HCT116 (cell line): ENCODE measurements around the gene KCNQ1OT1. TPM values are rescaled to one million over a fixed set of nuclear protein-coding genes. Genes with fewer than 3 reads are reported as not detected.

Experiments used
- ATAC-seq: fragments of 200-7000 bp; cut with Tn5 transposase; 2 replicates; pipeline ENCODE4 v1.9.1; 2020; ENCODE audit warnings: mild to moderate bottlenecking, moderate library complexity
- BruUV-seq: library from RNA; stranded (reverse); fragments of 400-500 nt; replicated peaks from 2 replicates; lab custom pipeline; 2021; lab: Mats Ljungman, UMichigan
- CTCF ChIA-PET: fragments of 300-600 bp; sonication (Branson Sonifier 250); formaldehyde crosslinking; loops from one replicate; lab custom pipeline; 2021; ENCODE audit warnings: antibody characterized with exemption; lab: Charles Lee
- POLR2A ChIA-PET: fragments of 300-600, 350-600 bp; sonication (Branson Sonifier 250); formaldehyde crosslinking; loops from one replicate; lab custom pipeline; 2021; ENCODE audit warnings: antibody characterized with exemption; lab: Charles Lee
- RAD21 ChIA-PET, 2 experiments: fragments of 300-600 bp; sonication (Branson Sonifier 250); formaldehyde crosslinking; loops; one replicate each; lab custom pipeline; 2023; ENCODE audit warnings: low total read pairs in 2 of 2; ENCODE audit not compliant: uncharacterized antibody in 2 of 2, unreplicated experiment in 2 of 2, low non-redundant PET in 1 of 2; lab: Charles Lee
- DNase-seq: peaks from one replicate; pipeline ENCODE4 v3.0.0-alpha.2; 2010; ENCODE audit warnings: low read depth, low spot score
- H2AFZ ChIP-seq: fragments of 200-600 bp; shearing (Covaris generic), sonication (generic); 2 replicates; pipeline ENCODE4 v1.6.1; 2017; ENCODE audit warnings: low read depth, mixed run types, mixed read lengths, antibody characterized with exemption, low read length; ENCODE audit not compliant: poor library complexity, severe bottlenecking
- H3K27ac ChIP-seq: 2 replicates; pipeline ENCODE4 v1.5.1; 2012; ENCODE audit warnings: low read depth, low read length
- H3K27me3 ChIP-seq: fragments of 200-600 bp; sonication (generic); 2 replicates; pipeline ENCODE4 v1.6.1; 2016; ENCODE audit warnings: mixed run types, low read length, mixed read lengths; ENCODE audit not compliant: insufficient read depth
- H3K36me3 ChIP-seq, 2 experiments: fragments of 200-500 bp in 1 of 2; fragments of 200-600 bp in 1 of 2; sonication (Bioruptor generic) in 1 of 2; sonication (generic) in 1 of 2; 2 replicates each; pipeline versions ENCODE4 v1.5.1 to v1.6.1; 2014 to 2016; ENCODE audit warnings: low read length in 2 of 2, inconsistent platforms in 1 of 2, mixed read lengths in 1 of 2, mixed run types in 1 of 2; ENCODE audit not compliant: insufficient read depth in 2 of 2, control insufficient read depth in 1 of 2
- H3K4me1 ChIP-seq, 2 experiments: fragments of 200-600 bp in 1 of 2; sonication (generic) in 1 of 2; 2 replicates each; pipeline versions ENCODE4 v1.5.1 to v1.6.1; 2012 to 2017; ENCODE audit warnings: low read length in 2 of 2, inconsistent platforms in 1 of 2, mild to moderate bottlenecking in 1 of 2, mixed read lengths in 1 of 2, mixed run types in 1 of 2, moderate library complexity in 1 of 2; ENCODE audit not compliant: insufficient read depth in 2 of 2, control insufficient read depth in 1 of 2
- H3K4me2 ChIP-seq: fragments of 200-600 bp; sonication (generic); 2 replicates; pipeline ENCODE4 v1.6.1; 2017; ENCODE audit warnings: mixed run types, low read length, mixed read lengths
- H3K4me3 ChIP-seq, 2 experiments: fragments of 200-600 bp in 1 of 2; sonication (generic) in 1 of 2; replicated peaks in 1 of 2; 2 replicates each; pipeline ENCODE4 v1.5.1; 2011 to 2016; ENCODE audit warnings: low read length in 2 of 2, control low read depth in 1 of 2, low read depth in 1 of 2, mild to moderate bottlenecking in 1 of 2, mixed read lengths in 1 of 2, mixed run types in 1 of 2
- H3K79me2 ChIP-seq: fragments of 200-600 bp; sonication (generic); 2 replicates; pipeline ENCODE4 v1.6.1; 2017; ENCODE audit warnings: mild to moderate bottlenecking, mixed run types, low read length, moderate library complexity, mixed read lengths; ENCODE audit not compliant: insufficient read depth
- H3K9ac ChIP-seq: fragments of 200-600 bp; sonication (generic); 2 replicates; pipeline ENCODE4 v1.6.1; 2016; ENCODE audit warnings: low read length, mixed read lengths
- H3K9me2 ChIP-seq: fragments of 200-600 bp; sonication (generic), shearing (Covaris generic); 2 replicates; pipeline ENCODE4 v1.6.1; 2017; ENCODE audit warnings: mixed run types, mild to moderate bottlenecking, moderate library complexity; ENCODE audit not compliant: insufficient read depth
- H3K9me3 ChIP-seq, 2 experiments: fragments of 200-500 bp in 1 of 2; fragments of 200-600 bp in 1 of 2; sonication (Bioruptor generic) in 1 of 2; sonication (generic) in 1 of 2; 2 replicates each; pipeline ENCODE4 v1.6.1; 2014 to 2017; ENCODE audit warnings: low read length in 2 of 2, mixed read lengths in 2 of 2, inconsistent platforms in 1 of 2, low read depth in 1 of 2, mild to moderate bottlenecking in 1 of 2, mixed run types in 1 of 2, moderate library complexity in 1 of 2; ENCODE audit not compliant: control insufficient read depth in 1 of 2, insufficient read depth in 1 of 2
- H4K20me1 ChIP-seq: fragments of 200-600 bp; sonication (generic), shearing (Covaris generic); 2 replicates; pipeline ENCODE4 v1.6.1; 2017; ENCODE audit warnings: mixed run types, mild to moderate bottlenecking, moderate library complexity; ENCODE audit not compliant: insufficient read depth
- ELF1 ChIP-seq: IDR thresholded peaks from 2 replicates; pipeline ENCODE4 v1.6.1; 2012; ENCODE audit warnings: low read depth, borderline replicate concordance
- POLR2AphosphoS5 ChIP-seq: IDR thresholded peaks from 2 replicates; pipeline ENCODE4 v1.6.1; 2011; ENCODE audit warnings: mild to moderate bottlenecking, low read depth, low read length, moderate library complexity
- REST ChIP-seq: IDR thresholded peaks from 2 replicates; pipeline ENCODE4 v1.6.1; 2012; ENCODE audit warnings: low read depth
- TCF7L2 ChIP-seq: IDR thresholded peaks from 2 replicates; pipeline ENCODE4 v1.7.0; 2011; ENCODE audit warnings: borderline replicate concordance, inconsistent platforms; ENCODE audit not compliant: insufficient read depth, insufficient read length; ENCODE audit errors: extremely low read depth
- YY1 ChIP-seq: IDR thresholded peaks from 2 replicates; pipeline ENCODE4 v1.6.1; 2011; ENCODE audit warnings: low read length, low read depth, moderate library complexity, mild to moderate bottlenecking; ENCODE audit not compliant: insufficient replicate concordance; ENCODE audit errors: extremely low read depth
- ZBTB33 ChIP-seq: IDR thresholded peaks from 2 replicates; pipeline ENCODE4 v1.6.1; 2011; ENCODE audit warnings: mild to moderate bottlenecking, low read length, moderate library complexity; ENCODE audit not compliant: insufficient replicate concordance; ENCODE audit errors: extremely low read depth
- ZFX ChIP-seq: fragments of 450-650 bp; IDR thresholded peaks from 2 replicates; pipeline ENCODE4 v1.6.1; 2017
- intact Hi-C: fragments of 100-400 bp; cut with micrococcal nuclease; formaldehyde crosslinking; loops from 2 replicates; pipeline ENCODE4 v1.10.0; 2022
- total RNA-seq: library from RNA; stranded (reverse); gene quantifications from one replicate; pipeline ENCODE4 v1.2.1, GENCODE V29; 2021; ENCODE audit not compliant: unreplicated experiment

Gene KCNQ1OT1
- total RNA-seq, 1 experiment from 2014 or later = 1.1 TPM

- POLR2A ChIA-PET = no interaction called here
- Histone ChIP-seq H4K20me1 (no peaks in the 10 kb centered on the region), H3K9me3 (no peaks in the 10 kb centered on the region), H3K36me3 (no peaks in the 10 kb centered on the region), H3K9ac (no peak overlapping the region), H2AFZ (no peak overlapping the region), H3K27me3 (no peaks in the 10 kb centered on the region), H3K4me2 (no peak overlapping the region), H3K27ac (no peak overlapping the region), H3K4me3 (no peak overlapping the region), H3K4me1 (no peaks in the 10 kb centered on the region), H3K9me2 (no peaks in the 10 kb centered on the region), H3K79me2 (no peaks in the 10 kb centered on the region)
- RAD21 ChIA-PET = no interaction called here
- no peak for TF ChIP-seq POLR2AphosphoS5
- TF ChIP-seq YY1 = no peak
- TF ChIP-seq ZBTB33 = no peak
- no peak for TF ChIP-seq TCF7L2
- TF ChIP-seq ELF1 = no peak
- intact Hi-C loops = no loop called here
- CTCF ChIA-PET = no interaction called here
- DNase-seq (no peak), ATAC-seq (no peak)
- no TSS peak for BruUV-seq
Observed at GRCh38 chr11:2666828-2667570, 32.8 kb downstream of the KCNQ1OT1 start.

DNA sequence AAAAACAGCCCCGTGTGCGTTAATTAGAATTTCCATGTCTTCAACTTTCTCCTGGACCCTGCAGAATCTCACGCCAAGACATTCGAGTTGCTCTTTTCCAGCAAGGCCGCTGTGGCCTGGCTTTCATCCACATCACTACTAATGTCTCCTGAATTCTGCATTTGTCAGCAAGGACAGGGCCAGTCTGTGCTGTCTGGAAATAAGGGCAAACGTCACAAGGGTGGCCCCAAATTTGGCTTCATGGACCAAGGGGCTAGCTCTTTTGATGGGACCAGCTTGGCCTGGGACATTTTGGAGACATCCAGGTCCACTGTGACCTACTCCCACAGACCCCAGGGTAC, 33.4 kb downstream of the KCNQ1OT1 start:
- RAD21 ChIA-PET = no interaction called here

More for the DNA sequence above, 33.4 kb downstream of the KCNQ1OT1 start:
- BruUV-seq = no TSS peak
- Histone ChIP-seq H3K27ac (no peak overlapping the region), H3K9me2 (no peaks in the 10 kb centered on the region), H3K4me1 (no peaks in the 10 kb centered on the region), H3K79me2 (no peaks in the 10 kb centered on the region), H3K4me2 (no peak overlapping the region), H4K20me1 (no peaks in the 10 kb centered on the region), H3K9me3 (no peaks in the 10 kb centered on the region), H2AFZ (no peak overlapping the region), H3K4me3 (no peak overlapping the region), H3K27me3 (no peaks in the 10 kb centered on the region), H3K36me3 (no peaks in the 10 kb centered on the region), H3K9ac (no peak overlapping the region)
- POLR2A ChIA-PET = no interaction called here
- intact Hi-C loops = no loop called here
- DNase-seq (no peak), ATAC-seq (no peak)
- CTCF ChIA-PET = no interaction called here
- TF ChIP-seq REST = no peak
- no peak for TF ChIP-seq ZFX
